Heart right ventricle (tissue), 16 donors: ENCODE measurements around the gene YBX1. TPM values are rescaled to one million over a fixed set of nuclear protein-coding genes. Genes with fewer than 3 reads are reported as not detected.

ENCODE experiments used
- ATAC-seq, 8 donors: fragments of 200-7000 bp; cut with Tn5 transposase; one replicate each; pipeline ENCODE4 v1.9.1; 2020; ENCODE audit warnings: mild to moderate bottlenecking in 8 of 8, moderate library complexity in 8 of 8, moderate number of reproducible peaks in 1 of 8
- DNase-seq, 2 donors: peaks; one replicate each; pipeline ENCODE4 v3.0.0-alpha.2; 2020
- H3K27ac ChIP-seq, 10 donors: fragments of 200-600 bp; sonication (generic) in 2 of 10; one replicate each; pipeline versions ENCODE4 v1.5.0 to v1.8.0; 2020 to 2022; ENCODE audit warnings: mild to moderate bottlenecking in 3 of 10
- H3K27me3 ChIP-seq, 7 donors: fragments of 200-600 bp; one replicate each; pipeline ENCODE4 v1.8.0; 2021 to 2022; ENCODE audit warnings: mild to moderate bottlenecking in 2 of 7
- H3K36me3 ChIP-seq, 9 donors: fragments of 200-600 bp; sonication (generic) in 1 of 9; one replicate each; pipeline versions ENCODE4 v1.5.0 to v1.8.0; 2020 to 2022; ENCODE audit warnings: mild to moderate bottlenecking in 2 of 9
- H3K4me1 ChIP-seq, 9 donors: fragments of 200-600 bp; sonication (generic) in 1 of 9; one replicate each; pipeline versions ENCODE4 v1.5.0 to v1.8.0; 2020 to 2022; ENCODE audit warnings: mild to moderate bottlenecking in 4 of 9
- H3K4me3 ChIP-seq, 10 donors: fragments of 200-600 bp; sonication (generic) in 2 of 10; one replicate each; pipeline versions ENCODE4 v1.5.0 to v1.8.0; 2020 to 2022; ENCODE audit warnings: mild to moderate bottlenecking in 7 of 10, moderate library complexity in 2 of 10
- H3K9me3 ChIP-seq, 11 donors: fragments of 200-600 bp in 10 of 11; sonication (generic) in 2 of 11; one replicate each; pipeline versions ENCODE4 v1.5.0 to v1.8.0; 2013 to 2022; ENCODE audit warnings: mild to moderate bottlenecking in 2 of 11, control low read depth in 1 of 11, moderate library complexity in 1 of 11
- WGBS, 2 donors: extraction: QIAGEN DNeasy Blood & Tissue Kit; methylation state at CpG; one replicate each; pipeline ENCODE4 v1.1.7; 2013; ENCODE audit warnings: inconsistent platforms in 1 of 2; 5-methylcytosine and 5-hydroxymethylcytosine counted together
- intact Hi-C, 10 donors: fragments of 100-400 bp; cut with DNase I; formaldehyde crosslinking; loops; one replicate each; pipeline versions ENCODE4 v1.11.1 to v1.14.2; 2022
- polyA plus RNA-seq, 2 donors: library from polyadenylated mRNA; stranded (reverse); fragments of 200-250 nt; gene quantifications; one replicate each; pipeline ENCODE4 v1.2.3, GENCODE V29; 2013
- total RNA-seq, 10 donors: library from RNA; stranded (reverse); fragmentation: NEBNext Ultra II Directional in 3 of 10; extraction: Animal tissue kit (Norgen Biotek cat#: 25700) in 3 of 10; gene quantifications; one replicate each; pipeline versions ENCODE4 v1.2.1 to v1.2.4, GENCODE V29; 2021 to 2023
- TF ChIP-seq, protein P1 (sequence below), 9 donors: fragments of 200-600 bp; sonication (generic) in 2 of 9; IDR thresholded peaks; one replicate each; pipeline versions ENCODE4 v1.5.0 to v1.8.0; 2021 to 2022; ENCODE audit warnings: antibody characterized with exemption in 9 of 9, mild to moderate bottlenecking in 5 of 9, moderate library complexity in 1 of 9
- donor health status: Arrhythmogenic right ventricular cardiomyopathy.
- donor health status: ischemic (EF 13 %, LVEDD 7.1; RV severe dilation, severe dysfunction).
- donor health status: healthy with polysubstance abuse.
- donor health status: DM: no; HTN: yes; CAD: no.
- donor health status: DM: no; HTN: no; CAD: no.
- donor health status: ischemic (EF 25% LVEDD 6.9; RV normal size, moderate dysfunction).
- donor health status: ischemic (EF 25% LVEDD 5.7; RV mildly dilated, moderate dysfunction).
- donor health status: healthy.
- donor health status: DM: yes; HTN: yes; CAD: no.
- donor health status: Ischemic cardiomyopathy.
- donor health status: ischemic (EF 35%, LVEDD 5.7; RV mildly dilated, moderate dysfunction).
- donor health status: nonischemic (EF 11% LVEDD 7.7; RV severe dilation, severe dysfunction).
- donor health status: DM: yes; HTN: yes; CAD: no.
- donor health status: PGD.
- donor health status: ischemic (EF 29% LVEDD 5.4; RV normal size, mild dysfunction).
- donor health status: nonischemic (EF 23%, LVEDD 6.1; RV moderate dilation, normal function).

Gene YBX1
- total and polyA plus RNA-seq, 12 donors = 300 to 1,036 (median 777) TPM

DNA sequence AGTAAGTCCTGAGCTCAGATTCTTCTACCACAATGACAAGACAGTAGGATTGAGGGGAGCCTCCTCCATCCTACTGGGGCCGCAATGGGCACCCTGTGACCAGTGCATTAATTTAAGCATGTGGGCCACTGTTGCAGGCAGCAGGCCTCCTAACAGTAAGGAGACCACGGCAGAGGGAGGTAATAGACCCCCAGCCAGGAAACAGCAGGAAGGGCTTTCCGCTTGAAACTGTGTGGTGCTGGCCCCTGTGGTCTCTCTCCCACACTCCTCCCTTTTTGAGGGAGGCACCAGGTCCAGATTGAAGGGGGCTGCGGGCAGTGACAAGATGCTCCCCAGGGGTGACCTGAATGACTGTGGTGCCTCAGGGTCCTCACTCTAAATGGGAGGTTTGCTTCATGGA, 59.5 kb downstream of the YBX1 start:
- intact Hi-C loops = loop anchor here in 3 of 10 donors (10.0 kb wide), 3 partner anchors 397 to 597 kb away; partner anchors contain the start of gene GUCA2B (in 1 of the 3)
- DNase-seq (no peak), ATAC-seq (no peak)
- H3K4me3 ChIP-seq = no peak overlapping the region
- no peak overlapping the region for H3K27ac ChIP-seq
- peaks cover 0 to 10% (median 0%) of the 10 kb centered on the region in 9 donors for H3K4me1 ChIP-seq
- TF ChIP-seq, protein P1, sequence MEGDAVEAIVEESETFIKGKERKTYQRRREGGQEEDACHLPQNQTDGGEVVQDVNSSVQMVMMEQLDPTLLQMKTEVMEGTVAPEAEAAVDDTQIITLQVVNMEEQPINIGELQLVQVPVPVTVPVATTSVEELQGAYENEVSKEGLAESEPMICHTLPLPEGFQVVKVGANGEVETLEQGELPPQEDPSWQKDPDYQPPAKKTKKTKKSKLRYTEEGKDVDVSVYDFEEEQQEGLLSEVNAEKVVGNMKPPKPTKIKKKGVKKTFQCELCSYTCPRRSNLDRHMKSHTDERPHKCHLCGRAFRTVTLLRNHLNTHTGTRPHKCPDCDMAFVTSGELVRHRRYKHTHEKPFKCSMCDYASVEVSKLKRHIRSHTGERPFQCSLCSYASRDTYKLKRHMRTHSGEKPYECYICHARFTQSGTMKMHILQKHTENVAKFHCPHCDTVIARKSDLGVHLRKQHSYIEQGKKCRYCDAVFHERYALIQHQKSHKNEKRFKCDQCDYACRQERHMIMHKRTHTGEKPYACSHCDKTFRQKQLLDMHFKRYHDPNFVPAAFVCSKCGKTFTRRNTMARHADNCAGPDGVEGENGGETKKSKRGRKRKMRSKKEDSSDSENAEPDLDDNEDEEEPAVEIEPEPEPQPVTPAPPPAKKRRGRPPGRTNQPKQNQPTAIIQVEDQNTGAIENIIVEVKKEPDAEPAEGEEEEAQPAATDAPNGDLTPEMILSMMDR (IDR thresholded peaks at IDR 0.05) = no peak
- H3K27me3 ChIP-seq = no peaks in the 10 kb centered on the region
- peaks cover 0 to 12% (median 6%) of the 10 kb centered on the region in 9 donors for H3K36me3 ChIP-seq
- no peaks in the 10 kb centered on the region for H3K9me3 ChIP-seq
- WGBS, 2 donors = 81 to 88% methylated on average over 4 of the region's 4 CpGs

GRCh38 chr1:42742141-42742540, 59.9 kb downstream of the YBX1 start:
- Histone ChIP-seq H3K36me3 (peaks cover 0 to 16% (median 8%) of the 10 kb centered on the region in 9 donors), H3K4me3 (no peak overlapping the region), H3K27ac (no peak overlapping the region), H3K27me3 (no peaks in the 10 kb centered on the region), H3K9me3 (no peaks in the 10 kb centered on the region), H3K4me1 (peaks cover 0 to 6% (median 0%) of the 10 kb centered on the region in 9 donors)
- no peak for DNase-seq
- TF ChIP-seq, protein P1 (IDR thresholded peaks at IDR 0.05) = no peak
- no peak for ATAC-seq
- intact Hi-C loops = loop anchor here in 3 of 10 donors (10.0 kb wide), 3 partner anchors 397 to 597 kb away; partner anchors contain the start of gene GUCA2B (in 1 of the 3)
- WGBS, 2 donors = 92 to 93% methylated on average over 8 of the region's 8 CpGs

DNA sequence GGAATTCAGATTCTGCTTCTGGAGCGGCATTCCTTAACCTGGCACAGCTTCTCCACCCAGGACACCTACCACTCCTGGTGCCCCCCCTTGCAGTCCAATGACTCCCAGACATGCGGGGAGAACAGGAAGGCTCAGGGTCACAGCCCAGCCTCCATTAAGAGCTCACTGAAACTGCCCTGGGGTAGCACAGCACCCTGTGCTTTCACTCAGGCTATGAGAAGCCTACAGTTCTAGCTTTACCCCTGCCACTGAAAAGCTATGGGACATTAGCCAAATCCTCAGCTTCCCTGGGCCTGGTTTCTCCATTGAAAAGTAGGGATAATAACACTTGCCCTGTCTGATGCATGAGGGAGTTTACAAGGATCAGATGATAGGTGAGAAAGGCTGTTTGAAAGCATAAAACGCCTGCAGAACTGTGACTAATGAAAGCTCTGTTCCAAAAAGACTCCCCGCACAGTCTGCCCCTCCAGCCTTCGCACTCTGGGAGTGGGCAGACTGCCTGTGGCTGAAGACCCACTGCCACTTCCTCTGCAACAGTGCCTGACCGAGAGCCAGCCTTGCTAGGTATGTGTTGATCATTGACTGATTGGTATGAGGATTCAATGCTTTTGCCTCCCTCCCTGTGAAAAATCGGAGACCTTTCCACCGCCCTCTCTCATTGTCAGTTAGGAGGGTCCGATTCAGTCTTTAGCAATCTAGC, 60.5 kb downstream of the YBX1 start:
- no peaks in the 10 kb centered on the region for H3K9me3 ChIP-seq
- ATAC-seq (no peak), DNase-seq (no peak)
- peaks cover 0 to 23% (median 8%) of the 10 kb centered on the region in 9 donors for H3K36me3 ChIP-seq
- H3K4me1 ChIP-seq = no peaks in the 10 kb centered on the region
- H3K27ac ChIP-seq = no peak overlapping the region
- no peaks in the 10 kb centered on the region for H3K27me3 ChIP-seq
- 88 to 93% methylated on average over 9 of the region's 9 CpGs for WGBS, 2 donors
- no peak overlapping the region for H3K4me3 ChIP-seq
- TF ChIP-seq, protein P1 (IDR thresholded peaks at IDR 0.05) = no peak
- intact Hi-C loops = loop anchor here in 3 of 10 donors (10.0 kb wide), 3 partner anchors 398 to 598 kb away; partner anchors contain the start of gene GUCA2B (in 1 of the 3)

DNA sequence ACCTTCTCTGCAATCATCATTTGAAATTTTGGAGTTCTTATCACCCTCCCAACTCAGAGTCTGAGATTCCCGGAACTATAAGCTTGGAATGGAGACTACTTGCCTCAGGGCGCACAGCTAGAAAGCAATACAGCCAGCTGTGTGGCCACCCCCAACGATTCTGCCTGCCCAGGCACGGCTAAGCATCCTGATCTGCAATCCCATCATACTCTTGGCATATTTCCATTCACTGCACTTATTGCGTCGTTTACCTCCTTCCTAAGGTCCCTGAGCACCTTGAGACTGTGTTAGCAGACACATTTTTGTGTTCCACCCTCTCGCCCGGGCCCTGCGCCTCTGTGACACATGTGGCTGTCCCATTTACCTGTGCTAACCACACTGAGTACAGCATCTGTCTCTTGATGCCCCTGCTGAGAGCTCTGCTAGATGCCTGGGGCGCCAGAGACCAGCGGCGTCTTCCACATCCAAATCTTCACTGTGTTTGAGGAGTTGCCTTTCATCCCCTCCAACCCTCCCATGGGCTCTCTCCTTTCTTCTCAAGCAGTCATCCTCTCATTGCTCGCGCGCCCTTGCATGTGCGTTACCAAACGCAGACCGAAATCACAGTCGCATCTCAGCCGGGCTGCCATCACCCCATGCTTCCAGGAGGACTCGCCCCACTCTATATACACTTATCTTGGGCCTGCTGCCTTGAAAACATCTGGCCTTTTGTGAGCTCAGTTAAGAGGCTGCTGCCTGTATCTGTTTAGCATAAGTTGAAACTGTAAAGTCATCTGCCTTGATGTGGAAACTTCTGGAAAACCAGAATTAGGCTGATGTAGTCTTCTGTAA, 61.3 kb downstream of the YBX1 start:
- TF ChIP-seq, protein P1 (IDR thresholded peaks at IDR 0.05) = no peak
- ATAC-seq (no peak), DNase-seq (no peak)
- H3K27ac ChIP-seq = no peak overlapping the region
- H3K27me3 ChIP-seq = no peaks in the 10 kb centered on the region
- intact Hi-C loops = loop anchor here in 3 of 10 donors (10.0 kb wide), 3 partner anchors 399 to 599 kb away; partner anchors contain the start of gene GUCA2B (in 1 of the 3)
- no peak overlapping the region for H3K4me3 ChIP-seq
- H3K36me3 ChIP-seq = peaks cover 0 to 30% (median 8%) of the 10 kb centered on the region in 9 donors
- H3K4me1 ChIP-seq = peaks cover 0 to 4% (median 0%) of the 10 kb centered on the region in 9 donors
- H3K9me3 ChIP-seq = no peaks in the 10 kb centered on the region
- WGBS, 2 donors = 83% methylated on average over 21 of the region's 21 CpGs
